CD4-positive, alpha-beta T cell treated with Interleukin-17A for 4 hours (primary cell): ENCODE results near the gene CRMP1.

Source experiments
- DNase-seq: peaks from one replicate; pipeline ENCODE4 v3.0.0-alpha.2; 2020; ENCODE audit warnings: mixed read lengths

The CRMP1 gene

DNA sequence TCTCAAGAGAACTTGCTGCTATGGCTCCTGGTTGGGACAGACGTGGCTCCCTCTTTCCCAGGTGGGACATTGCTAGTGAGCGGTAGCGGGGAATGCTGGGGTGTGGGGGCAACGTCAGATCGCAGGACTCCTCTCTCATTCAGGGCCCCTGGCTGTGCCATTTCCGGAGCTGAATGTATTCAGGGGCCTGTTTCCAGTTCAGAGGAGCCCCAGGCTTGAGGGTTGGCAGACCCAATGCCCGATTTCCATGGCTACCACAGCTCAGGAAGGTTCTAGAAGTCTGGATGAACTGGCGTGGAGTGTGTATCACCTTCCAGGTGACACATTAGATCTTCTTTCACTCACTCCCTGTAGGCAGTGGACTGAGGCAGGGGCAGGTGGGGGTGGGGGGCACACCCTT lies 26.2 kb upstream of the CRMP1 start:
- no peak for DNase-seq

DNA sequence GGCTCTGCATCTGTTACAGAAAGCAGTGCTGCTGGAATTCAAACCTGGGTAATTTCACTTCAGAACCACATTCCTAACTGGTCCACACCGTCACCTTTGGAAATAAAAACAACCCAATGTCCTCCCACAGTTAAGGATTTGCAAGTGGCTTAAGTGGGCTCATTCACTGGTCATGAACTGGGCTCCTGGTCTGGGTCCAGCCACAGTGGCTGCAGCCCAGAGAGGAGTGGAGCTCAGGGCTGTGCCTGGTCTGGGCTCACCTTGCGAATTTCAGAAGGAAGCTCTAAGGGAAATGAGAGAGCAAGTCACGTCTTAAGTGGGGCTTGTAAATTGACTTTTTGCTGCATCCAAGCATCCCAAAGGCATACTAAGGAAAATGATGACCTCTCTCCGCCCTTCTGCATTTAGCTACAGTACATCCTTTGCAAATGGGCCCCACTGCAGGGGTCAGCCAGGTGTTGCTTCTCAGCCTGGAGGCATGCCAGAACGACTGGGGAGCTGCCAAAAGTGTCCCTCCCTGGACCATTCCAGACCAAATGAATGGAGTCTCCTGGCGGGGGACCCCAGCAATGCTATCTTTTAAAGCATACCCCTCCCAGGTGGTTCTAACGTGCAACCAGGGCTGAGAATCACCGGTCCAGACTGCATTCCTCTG lies 25.6 kb upstream of the CRMP1 start:
- DNase-seq, result no peak

DNA sequence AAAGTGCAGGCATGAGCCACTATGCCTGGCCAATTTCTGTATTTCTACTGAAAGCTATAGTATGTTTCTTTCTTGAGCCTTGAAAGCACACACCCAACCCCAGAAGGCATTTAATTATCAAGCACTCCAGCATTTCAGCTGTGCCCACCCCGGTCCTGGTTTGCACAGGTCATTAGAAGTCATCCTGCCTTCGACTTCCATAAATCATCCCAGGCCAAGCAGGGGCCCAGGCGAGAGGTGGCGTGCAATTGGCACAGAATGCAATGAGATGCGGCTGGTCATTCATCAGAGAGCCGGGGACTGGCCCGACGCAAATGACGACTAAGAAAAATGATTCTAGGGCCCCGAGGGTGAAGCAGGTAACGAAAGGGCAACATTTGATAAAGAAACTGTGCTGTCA lies 24.8 kb upstream of the CRMP1 start:
- DNase-seq, result no peak

DNA sequence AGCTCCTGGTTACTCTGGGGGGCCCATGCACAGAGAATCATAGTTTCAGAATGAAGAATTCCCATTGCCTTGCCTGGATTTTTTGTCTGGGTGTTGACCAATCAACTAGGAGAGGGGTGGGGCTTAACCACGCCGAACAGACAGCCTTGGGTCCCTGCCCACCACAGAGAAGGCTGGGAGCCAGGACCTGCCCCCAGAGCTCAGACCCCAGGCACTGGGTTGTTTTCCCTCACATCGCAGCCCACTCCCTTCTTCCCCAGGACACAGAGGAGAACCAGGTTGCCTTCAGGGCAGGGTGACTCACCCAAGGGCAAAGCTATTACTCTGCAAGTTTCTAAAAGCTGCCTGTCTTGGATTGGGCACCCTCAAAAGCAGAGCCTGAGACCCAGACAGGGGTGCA lies 23.3 kb upstream of the CRMP1 start:
- no peak for DNase-seq

DNA sequence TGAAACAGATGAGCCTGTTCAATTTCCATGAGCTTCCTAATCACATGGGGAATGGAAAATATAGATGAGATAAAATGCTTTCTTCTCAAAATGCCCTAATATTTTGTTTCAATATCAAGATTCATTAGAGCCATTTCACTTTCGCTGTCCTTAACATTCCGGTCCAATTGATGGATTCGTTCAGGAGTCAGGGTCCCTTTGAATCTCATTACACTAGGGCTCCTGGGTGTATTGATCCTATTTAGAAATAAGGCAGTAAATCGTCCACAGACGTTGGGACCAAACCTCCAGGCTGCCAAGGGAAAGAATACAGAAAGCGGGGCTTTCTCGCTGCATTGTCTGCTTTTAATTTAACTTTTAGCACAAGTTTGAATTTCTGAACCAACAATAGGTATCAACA lies 20.6 kb upstream of the CRMP1 start:
- DNase-seq, result no peak

DNA sequence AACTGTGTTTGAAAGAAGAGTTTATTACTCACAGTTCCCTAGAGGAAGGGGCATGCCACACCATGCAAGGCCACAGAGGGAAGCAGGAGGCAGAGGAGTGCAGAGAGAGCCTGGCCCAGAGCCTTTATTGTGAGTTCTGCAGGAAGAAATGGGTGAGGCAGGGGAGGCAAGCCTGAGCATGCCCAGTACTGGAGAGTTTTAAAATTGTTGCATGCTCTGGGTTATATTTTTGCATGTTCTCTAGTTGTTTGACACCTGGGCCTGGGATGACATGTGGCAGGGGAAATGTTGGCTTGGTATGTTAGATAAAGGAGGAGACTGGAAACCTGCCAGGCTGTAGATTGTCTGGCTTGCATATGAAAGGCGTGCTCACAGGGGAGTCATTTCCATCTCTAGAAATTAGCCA lies 19.7 kb upstream of the CRMP1 start:
- DNase-seq, result no peak

DNA sequence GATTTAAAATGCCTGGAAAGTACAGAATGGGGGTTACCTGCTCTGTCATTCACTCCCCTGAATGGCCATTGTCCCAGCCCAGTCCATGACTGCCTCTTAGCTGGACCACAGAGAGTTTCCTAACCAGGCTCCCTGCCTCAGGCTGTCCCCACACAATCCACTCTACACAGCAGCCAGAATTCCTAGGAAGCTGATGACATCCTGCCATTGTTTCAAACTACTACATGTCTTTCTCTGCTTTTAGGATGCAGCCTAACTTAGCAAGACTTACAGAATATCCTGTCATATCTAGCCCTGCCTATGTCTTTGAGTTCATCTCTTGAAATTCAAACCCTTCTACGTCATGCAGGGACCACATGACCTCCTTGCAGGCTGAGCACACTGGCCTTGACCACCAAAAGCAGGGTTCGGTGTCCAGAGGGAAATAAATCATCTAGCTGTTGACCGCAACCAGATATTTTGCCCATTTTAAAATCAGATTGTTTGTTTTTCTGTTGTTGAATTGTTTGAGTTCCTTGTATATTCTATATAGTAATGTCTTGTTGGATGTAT lies 16.1 kb upstream of the CRMP1 start:
- no peak for DNase-seq

DNA sequence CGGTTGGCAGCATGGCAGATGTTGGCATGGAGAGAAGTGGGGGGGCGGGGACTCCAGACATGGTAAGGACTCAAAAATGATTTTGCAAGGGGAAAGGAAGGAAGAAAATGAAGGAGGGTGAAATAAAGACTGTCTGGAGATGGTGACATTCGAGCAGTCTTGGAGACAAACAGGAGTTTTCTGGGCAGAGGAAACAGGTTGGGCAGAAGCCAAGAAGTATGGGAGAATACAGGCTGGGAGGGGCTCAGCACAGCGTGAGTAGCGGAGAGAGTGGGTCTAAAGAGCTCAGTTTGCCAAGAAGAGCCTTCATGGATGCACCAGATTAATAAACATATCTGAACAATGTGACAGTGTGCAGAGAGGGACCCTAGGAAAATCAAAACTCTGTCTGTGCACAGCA lies 13.3 kb upstream of the CRMP1 start:
- no peak for DNase-seq

DNA sequence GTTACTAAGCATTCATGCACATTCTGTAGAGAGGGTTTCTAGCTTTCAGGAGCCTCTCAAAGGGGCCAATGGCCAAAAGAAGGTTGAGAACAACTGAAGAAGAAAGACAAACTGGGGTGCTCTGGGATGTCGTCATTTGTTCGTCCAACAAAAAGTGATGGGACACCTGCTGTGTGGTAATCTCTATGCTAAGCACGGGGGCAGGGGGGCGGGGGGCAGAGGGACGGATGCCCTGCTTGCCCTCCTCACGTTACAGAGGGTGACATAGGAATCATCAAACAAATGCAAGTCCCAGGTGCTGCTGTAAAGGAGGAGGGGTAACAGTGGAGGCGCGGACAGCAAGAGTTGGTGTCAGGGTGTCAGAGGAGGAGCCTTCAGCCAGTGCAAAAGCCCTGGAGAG lies 12.8 kb upstream of the CRMP1 start:
- no peak for DNase-seq

DNA sequence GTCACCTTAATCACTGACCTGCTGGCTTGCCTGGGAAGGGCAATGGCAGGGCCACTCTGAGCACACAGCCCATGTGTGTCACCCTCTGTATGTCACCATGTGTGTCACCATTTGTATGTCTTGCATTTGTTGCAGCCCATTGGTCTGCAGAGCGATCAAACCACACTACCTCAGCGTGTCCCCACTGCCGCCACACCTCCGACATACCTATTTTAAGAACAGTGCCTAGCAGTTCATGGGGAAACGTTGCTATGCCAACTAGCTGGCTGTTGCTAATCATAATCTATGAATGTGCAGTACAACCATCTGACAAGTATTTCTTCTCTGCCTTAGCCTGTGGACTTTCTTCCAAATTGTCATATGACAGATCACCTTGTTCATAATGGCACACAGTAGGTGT lies 8.0 kb upstream of the CRMP1 start:
- no peak for DNase-seq

DNA sequence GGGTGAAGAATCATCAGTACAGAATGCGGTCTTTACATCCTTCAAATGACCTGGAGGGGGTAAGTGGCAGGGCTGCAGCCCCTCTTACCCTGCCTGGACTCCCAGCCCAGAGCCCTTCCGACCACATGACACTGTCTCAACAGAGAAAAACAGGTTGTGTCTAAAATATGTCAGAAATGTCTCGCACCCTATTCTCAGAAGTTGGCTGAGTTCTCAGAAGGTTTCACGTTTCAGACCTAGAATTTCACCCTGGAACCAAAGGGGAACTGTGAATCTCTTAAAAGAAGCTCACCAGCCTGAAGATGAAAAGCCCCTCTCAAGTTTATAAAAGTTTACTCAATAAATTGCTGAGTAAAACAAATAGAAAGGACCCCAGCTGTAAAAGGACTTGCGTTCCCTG lies 7.0 kb upstream of the CRMP1 start:
- no peak for DNase-seq

DNA sequence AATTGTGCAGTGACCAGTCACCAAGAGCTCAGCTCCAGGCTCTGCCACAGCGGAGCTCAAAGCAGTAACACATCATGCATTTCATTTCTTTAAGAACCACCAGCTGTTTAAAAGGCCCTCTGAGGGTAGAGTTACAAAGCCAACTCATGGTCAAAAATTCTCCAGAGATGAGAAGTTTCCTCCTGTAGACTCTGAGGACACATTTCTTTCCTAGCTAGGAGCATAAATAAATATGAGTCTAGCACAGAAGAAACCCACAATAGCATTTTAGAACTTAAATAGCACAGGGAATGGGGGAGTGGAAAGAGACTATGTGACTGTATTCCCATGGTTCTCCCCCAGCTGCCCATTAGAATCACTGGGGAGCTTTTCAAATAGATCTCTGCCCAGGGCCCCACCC lies 6.5 kb upstream of the CRMP1 start:
- DNase-seq, result no peak

DNA sequence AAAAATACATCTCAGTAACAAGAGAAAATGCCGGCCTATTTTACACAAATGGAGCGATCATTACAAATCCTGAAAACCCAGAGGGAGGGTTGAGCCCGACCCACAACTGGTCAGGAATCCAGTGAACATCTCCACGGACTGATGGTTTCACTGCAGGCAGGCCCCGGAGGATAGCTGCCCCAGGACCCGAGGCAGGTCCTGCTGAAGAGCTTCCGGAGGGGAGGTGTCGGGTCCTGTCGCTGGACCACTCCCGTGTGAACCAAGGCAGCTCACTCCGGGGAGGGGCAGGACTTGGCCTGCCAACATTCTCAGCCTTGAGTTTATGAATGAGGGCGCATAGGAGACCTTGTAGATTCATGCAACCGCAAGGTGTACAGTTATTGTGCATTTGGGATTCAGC lies 4.8 kb upstream of the CRMP1 start:
- no peak for DNase-seq

DNA sequence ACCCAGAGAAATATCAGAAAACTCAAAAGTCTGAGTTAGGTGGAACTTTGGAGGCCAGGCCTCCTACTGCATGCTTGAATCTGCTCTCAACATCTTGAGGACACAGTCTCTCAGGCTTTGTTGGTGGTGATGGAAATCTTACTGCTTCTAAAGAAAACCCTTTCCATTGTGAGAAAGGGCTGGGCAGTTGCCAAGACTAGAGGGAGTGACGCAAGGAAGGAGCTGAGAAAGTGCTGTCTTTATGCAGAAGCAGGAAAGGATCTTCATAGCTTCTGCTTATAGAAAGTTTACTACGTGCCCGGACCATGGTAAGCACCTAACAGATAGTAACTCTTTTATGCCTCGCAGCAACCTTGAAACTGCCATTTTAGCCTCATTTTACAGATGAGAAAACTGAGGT lies 2.4 kb upstream of the CRMP1 start:
- no peak for DNase-seq

DNA sequence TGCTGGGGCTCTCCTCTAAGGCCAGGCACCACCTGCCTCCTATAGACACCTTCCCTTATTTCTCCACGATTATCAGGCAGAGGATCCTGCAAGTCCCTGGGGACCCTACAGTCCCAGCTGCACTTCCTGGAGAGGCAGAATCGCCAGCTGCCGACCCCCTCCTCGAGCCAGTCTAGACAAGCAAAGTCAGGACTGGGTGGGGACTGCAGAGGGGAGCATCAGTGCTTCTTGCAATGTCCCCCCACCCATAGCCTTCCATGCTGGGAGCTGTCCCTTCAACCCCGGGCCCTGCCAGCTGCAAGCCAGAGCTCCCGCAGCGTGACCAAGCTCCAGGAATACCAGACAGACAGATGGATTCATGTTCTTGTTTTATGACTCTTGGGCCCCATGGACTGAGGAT lies 1.4 kb upstream of the CRMP1 start:
- no peak for DNase-seq

DNA sequence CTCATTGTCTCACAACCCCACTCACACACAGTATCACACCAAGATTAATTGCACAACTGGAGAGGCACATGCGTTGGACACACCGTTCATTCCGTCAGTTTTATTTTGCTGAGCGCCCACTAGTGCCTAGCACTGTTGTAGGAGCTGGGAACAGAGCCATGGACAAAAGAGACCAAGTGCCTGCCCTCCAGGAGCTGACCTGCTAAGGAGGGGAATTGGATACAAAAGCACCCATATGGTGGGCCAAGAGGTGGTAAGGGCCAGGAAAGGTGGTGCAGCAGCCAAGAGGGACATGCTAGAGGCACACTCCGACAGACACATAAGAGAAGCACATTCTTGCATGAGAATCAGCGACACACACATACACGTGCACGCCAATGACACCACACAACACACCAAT lies 705 bp upstream of the CRMP1 start:
- no peak for DNase-seq

DNA sequence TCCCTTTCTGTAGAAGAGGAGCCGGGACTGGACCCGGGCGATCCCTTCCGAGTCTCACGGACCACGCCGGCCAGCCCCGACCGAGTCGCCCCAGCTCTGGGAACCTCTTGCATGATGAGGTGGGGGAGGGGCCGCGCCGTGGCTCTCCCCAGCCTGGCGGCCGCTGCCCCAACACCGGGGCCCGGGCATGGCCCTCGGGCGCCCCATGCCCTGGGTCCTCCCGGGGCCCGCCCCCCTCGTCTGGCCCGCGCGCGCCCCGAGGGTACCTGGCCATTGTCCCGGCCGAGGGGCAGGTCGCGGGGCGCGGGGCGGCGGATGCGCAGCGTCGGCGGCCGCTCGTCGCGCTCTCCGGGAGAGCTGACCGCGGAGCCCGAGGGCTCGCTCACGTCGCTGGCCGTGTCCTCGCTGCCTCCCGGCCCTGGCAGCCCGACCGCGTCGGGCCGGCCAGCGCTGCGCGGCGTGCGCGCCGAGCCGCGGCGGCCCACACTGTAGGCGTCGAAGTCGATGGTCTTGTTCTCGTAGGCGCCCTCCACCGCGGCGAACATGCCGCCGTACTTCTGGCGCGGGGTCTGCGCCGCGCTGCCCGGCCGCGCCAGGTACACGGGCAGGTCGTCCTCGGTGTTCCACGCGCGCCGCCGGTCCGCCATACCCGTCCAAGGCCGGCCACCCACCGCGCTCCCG lies 423 bp downstream of the CRMP1 start:
- no peak for DNase-seq

DNA sequence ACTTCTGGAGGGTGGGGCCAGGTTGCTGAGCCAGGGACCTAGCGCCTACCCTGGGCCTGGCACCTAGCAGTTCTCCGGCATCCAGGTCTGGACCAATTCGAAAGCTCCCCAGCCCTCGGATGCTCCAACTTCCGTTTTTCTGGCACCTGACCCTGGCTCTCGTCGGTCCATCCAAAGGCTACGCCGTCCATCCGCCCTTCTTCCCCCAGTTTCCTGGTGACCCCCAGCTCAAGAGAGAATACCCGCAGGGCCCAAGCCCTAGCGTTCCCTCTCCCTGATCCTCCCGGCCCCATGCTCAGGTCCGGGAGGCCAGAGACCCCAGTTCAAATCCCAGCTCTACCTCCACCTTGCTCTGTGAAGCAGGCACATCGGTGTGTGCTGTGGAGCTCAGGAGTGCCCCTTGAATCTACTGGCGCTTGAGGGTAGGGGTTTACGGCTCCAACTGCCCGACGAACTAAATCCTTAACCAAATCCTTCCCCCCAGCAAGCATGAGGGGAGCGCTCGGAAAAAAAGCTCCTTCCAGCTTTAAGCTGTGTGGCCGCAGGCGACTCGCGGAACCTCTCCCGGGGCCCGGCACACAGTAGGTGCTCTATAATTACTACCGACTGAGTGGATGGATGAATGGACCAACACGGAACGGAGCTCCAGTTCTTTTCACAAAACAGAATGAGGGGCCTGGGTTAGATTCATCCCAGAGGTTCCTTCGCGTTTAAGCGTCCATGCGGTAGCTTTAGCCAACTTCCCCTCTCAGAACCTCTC lies 1.1 kb downstream of the CRMP1 start:
- no peak for DNase-seq

DNA sequence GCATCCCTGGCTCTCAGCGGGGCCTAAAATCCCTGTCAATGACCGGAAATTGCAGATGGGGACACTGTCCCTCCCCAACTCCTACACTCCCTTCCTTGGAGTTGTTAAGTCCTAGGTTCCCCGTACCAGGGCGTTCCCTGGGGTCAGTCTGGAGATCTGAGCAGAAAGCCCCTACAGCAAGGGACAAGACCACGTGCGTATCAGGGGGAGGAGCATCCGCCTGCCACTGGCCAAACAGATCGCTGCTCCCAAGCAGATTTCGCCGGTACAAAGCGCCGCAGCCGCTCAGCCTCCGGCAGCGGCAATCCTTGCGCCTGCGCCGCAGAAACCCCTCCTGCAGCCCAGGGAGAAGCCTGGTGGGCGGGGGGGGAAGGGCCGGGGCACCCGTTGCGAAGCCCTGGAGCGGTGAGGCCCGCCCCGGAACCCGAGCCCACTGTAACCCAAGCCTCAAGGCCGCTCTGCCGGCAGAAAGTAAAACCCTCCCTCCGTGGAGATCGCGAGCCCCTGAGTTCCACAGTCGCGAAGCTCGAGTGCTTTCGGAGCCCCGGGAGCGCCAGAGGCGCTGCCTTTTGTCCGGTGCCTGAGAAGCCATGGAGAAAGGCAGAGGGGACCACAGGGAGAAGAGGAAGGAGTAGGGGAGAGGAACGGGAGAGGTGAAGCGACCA lies 2.7 kb downstream of the CRMP1 start:
- no peak for DNase-seq

DNA sequence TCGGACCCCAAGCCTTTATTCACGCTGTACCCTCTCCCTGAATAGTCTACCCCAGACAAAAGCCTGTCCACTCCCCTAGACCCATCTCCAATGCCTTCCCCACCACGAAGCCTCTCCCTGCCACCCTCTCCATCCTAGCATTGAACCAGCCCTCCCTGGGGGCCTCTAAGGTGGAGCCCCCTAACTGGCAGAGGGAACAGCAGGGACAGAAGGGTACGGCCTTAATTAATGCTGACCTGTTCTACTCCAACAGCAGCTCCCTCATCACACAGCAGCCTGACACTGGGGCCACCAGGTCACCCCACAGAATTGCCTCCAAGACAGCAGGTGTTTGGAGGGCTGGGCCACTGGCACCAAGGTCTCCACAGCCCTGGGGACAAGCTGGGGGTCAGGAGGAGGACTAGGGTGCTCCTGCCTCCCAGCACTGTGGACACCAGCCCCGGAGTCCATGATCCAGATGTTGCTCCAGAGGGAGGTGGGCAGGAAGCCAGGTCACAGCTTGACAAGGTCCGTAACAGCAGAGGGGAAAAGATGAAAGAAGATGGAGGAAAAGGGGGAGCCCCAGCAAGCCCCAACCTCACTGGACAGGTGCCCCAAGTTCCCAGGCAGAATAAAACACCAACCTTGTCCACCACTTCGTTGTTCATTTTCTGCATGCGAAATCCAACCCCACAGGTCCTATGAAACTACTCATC lies 3.7 kb downstream of the CRMP1 start:
- DNase-seq, result no peak

DNA sequence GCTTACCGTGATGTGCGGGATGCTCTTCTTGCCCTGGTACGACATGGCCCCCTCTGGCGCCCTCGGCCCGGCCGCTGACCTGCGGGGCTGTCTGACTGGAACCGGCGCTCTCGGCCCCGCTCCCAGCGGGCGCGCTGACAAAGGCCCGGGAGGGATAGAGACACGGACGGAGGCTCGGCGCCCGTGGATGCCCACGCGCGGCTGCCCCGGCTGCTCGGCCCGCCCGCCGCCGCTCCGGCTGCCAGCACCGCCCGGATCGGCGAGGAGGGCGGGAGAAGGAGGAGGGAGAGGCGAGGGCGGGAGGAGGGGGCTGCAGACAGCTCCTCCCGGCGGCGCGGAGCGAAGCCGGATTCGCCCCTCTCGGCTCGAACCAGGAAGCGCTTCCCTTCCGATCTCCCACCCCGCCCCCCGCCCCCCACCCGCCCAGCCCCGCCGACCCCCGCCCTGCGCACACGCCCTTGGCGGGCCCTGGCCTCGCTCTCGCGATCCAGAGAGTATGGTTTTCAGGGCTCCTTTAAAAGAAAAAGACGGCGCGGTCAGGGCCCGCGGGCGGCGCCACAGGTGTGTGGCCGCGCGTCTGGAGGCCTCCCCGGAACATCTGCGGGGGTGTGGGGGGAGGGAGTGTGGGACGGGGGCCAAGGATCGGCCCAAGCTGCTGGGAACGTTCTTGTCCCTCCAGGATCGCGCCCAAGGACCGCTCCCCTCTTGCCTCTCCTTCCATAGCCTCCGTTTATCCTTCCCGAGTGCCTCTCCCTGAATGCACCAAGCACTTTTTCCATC lies 4.5 kb downstream of the CRMP1 start:
- no peak for DNase-seq
